Panc1 (cell line): ENCODE measurements around the gene MOCS2. TPM values are rescaled to one million over a fixed set of nuclear protein-coding genes. Genes with fewer than 3 reads are reported as not detected.

Experiments used
- ATAC-seq: fragments of 200-7000 bp; cut with Tn5 transposase; 2 replicates; pipeline ENCODE4 v1.9.1; 2020; ENCODE audit warnings: mild to moderate bottlenecking, moderate library complexity
- BruUV-seq: library from RNA; stranded (reverse); fragments of 400-500 nt; replicated peaks from 2 replicates; lab custom pipeline; 2021; lab: Mats Ljungman, UMichigan
- CTCF ChIA-PET: fragments of 300-600 bp; sonication (Branson Sonifier 250); formaldehyde crosslinking; loops from one replicate; lab custom pipeline; 2022; ENCODE audit warnings: antibody characterized with exemption; lab: Charles Lee
- POLR2A ChIA-PET: fragments of 300-600 bp; sonication (Branson Sonifier 250); formaldehyde crosslinking; loops from one replicate; lab custom pipeline; 2022; ENCODE audit warnings: antibody characterized with exemption; lab: Charles Lee
- DNase-seq: peaks from one replicate; pipeline ENCODE4 v3.0.0-alpha.2; 2010; ENCODE audit warnings: low read depth, low spot score
- H3K27ac ChIP-seq: 2 replicates; pipeline ENCODE4 v1.5.1; 2011; ENCODE audit warnings: mild to moderate bottlenecking, low read length, inconsistent platforms
- H3K27me3 ChIP-seq: fragments of 200-500 bp; sonication (Bioruptor generic); 2 replicates; pipeline ENCODE4 v1.6.0; 2014; ENCODE audit warnings: low read length, inconsistent platforms; ENCODE audit not compliant: control insufficient read depth, insufficient read depth
- H3K36me3 ChIP-seq: fragments of 200-500 bp; sonication (Bioruptor generic); 2 replicates; pipeline ENCODE4 v1.5.1; 2014; ENCODE audit warnings: inconsistent platforms, mild to moderate bottlenecking, low read length, moderate library complexity; ENCODE audit not compliant: control insufficient read depth, insufficient read depth
- H3K4me1 ChIP-seq: 2 replicates; pipeline ENCODE4 v1.5.1; 2011; ENCODE audit warnings: inconsistent platforms, mild to moderate bottlenecking, low read length, moderate library complexity; ENCODE audit not compliant: control insufficient read depth, insufficient read depth
- H3K4me3 ChIP-seq, 2 experiments: 2 replicates each; pipeline ENCODE4 v1.5.1; 2011 to 2012; ENCODE audit warnings: low read depth in 2 of 2, low read length in 2 of 2, mild to moderate bottlenecking in 2 of 2, inconsistent platforms in 1 of 2, moderate library complexity in 1 of 2
- H3K9me3 ChIP-seq: fragments of 200-500 bp; sonication (Bioruptor generic); 2 replicates; pipeline ENCODE4 v1.5.1; 2014; ENCODE audit warnings: low read depth, mild to moderate bottlenecking, inconsistent platforms, low read length, moderate library complexity; ENCODE audit not compliant: control insufficient read depth, insufficient read depth
- POLR2AphosphoS5 ChIP-seq: IDR thresholded peaks from 2 replicates; pipeline ENCODE4 v1.6.1; 2012; ENCODE audit warnings: mild to moderate bottlenecking, low read depth, low read length, moderate library complexity
- SIN3A ChIP-seq: IDR thresholded peaks from 2 replicates; pipeline ENCODE4 v1.6.1; 2012; ENCODE audit warnings: low read depth, mild to moderate bottlenecking, low read length, moderate library complexity, borderline replicate concordance; ENCODE audit not compliant: insufficient read depth
- TCF7L2 ChIP-seq: IDR thresholded peaks from 2 replicates; pipeline ENCODE4 v1.6.1; 2011; ENCODE audit warnings: mild to moderate bottlenecking, low read depth, low read length, inconsistent platforms
- in situ Hi-C: cut with HindIII; loops from 2 replicates; pipeline ENCODE4 v1.10.0; 2016; ENCODE audit warnings: low sequenced_read_pairs, low pct_unique_long_range_greater_than_20kb
- intact Hi-C: fragments of 100-400 bp; cut with micrococcal nuclease; formaldehyde crosslinking; loops from one replicate; pipeline ENCODE4 v1.10.0; 2022; ENCODE audit not compliant: unreplicated experiment
- total RNA-seq: library from RNA; stranded (reverse); gene quantifications from one replicate; pipeline ENCODE4 v1.2.1, GENCODE V29; 2021; ENCODE audit not compliant: unreplicated experiment
- TF ChIP-seq, protein P1 (sequence below), 2 experiments: IDR thresholded peaks; 2 replicates each; pipeline ENCODE4 v1.6.1; 2011 to 2012; ENCODE audit warnings: low read depth in 2 of 2, control low read depth in 1 of 2, low read length in 1 of 2, mild to moderate bottlenecking in 1 of 2, moderate library complexity in 1 of 2; ENCODE audit not compliant: insufficient read depth in 1 of 2
- TF ChIP-seq, protein P2 (sequence below): fragments of 450-650 bp; IDR thresholded peaks from 2 replicates; pipeline ENCODE4 v1.5.1; 2017; ENCODE audit warnings: mild to moderate bottlenecking

MOCS2 gene
- total RNA-seq, 1 experiment from 2014 or later, result 39.5 TPM

DNA sequence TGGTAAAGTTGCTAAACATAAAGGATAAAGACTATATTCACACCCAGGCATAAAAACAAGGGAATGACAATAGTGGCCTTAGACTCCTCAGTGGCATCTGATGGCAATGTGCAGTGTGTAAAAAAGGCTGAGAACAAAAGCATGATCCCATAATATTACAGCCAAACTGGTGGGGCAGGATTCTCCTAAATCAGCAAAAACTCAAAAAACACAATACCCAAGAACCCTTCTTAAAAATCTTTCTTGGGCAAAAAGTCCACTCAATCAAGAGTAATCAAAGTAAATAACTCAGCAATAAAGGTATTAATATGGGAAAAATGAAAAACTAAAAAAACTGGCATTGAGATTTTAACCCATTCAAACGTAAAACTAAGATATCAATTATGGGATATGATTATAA is 1.6 kb upstream of the MOCS2 start:
- BruUV-seq, result no TSS peak
- Histone ChIP-seq H3K9me3 (no peaks in the 10 kb centered on the region), H3K27ac (no peak overlapping the region), H3K4me3 (no peak overlapping the region), H3K4me1 (peaks cover 17% of the 10 kb centered on the region), H3K27me3 (no peaks in the 10 kb centered on the region), H3K36me3 (no peaks in the 10 kb centered on the region)
- ATAC-seq (no peak), DNase-seq (no peak)
- TF ChIP-seq TCF7L2, result no peak
- TF ChIP-seq, protein P1, sequence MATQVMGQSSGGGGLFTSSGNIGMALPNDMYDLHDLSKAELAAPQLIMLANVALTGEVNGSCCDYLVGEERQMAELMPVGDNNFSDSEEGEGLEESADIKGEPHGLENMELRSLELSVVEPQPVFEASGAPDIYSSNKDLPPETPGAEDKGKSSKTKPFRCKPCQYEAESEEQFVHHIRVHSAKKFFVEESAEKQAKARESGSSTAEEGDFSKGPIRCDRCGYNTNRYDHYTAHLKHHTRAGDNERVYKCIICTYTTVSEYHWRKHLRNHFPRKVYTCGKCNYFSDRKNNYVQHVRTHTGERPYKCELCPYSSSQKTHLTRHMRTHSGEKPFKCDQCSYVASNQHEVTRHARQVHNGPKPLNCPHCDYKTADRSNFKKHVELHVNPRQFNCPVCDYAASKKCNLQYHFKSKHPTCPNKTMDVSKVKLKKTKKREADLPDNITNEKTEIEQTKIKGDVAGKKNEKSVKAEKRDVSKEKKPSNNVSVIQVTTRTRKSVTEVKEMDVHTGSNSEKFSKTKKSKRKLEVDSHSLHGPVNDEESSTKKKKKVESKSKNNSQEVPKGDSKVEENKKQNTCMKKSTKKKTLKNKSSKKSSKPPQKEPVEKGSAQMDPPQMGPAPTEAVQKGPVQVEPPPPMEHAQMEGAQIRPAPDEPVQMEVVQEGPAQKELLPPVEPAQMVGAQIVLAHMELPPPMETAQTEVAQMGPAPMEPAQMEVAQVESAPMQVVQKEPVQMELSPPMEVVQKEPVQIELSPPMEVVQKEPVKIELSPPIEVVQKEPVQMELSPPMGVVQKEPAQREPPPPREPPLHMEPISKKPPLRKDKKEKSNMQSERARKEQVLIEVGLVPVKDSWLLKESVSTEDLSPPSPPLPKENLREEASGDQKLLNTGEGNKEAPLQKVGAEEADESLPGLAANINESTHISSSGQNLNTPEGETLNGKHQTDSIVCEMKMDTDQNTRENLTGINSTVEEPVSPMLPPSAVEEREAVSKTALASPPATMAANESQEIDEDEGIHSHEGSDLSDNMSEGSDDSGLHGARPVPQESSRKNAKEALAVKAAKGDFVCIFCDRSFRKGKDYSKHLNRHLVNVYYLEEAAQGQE (IDR thresholded peaks at IDR 0.05; ENCODE audit: insufficient read depth in 1 of 2, low read depth in 2 of 2, low read length in 1 of 2), result no peak
- ChIA-PET CTCF (no interaction called here), POLR2A (no interaction called here)
- in situ Hi-C loops, result no loop called here
- intact Hi-C loops, result loop anchor here (10.0 kb wide), 1 partner anchor 326 kb away; the partner anchor contains the start of genes ITGA1 and PELO

DNA sequence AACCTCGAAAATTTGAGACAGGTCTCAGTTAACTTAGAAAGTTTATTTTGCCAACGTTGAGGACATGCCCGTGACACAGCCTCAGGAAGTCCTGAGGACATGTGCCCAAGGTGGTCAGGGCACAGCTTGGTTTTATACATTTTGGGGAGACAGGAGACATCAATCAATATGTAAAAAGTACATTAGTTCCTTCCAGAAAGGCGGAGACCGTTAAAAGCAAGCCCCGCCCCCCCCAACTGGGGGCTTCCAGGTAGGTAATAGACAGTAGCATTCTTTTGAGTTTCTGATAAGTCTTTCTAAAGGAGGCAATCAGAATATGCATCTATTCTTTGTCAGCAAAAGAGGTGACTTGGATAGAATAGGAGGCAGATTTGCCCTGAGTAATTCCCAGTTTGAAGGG is 599 bp upstream of the MOCS2 start:
- TSS peak; percentile 80 for BruUV-seq
- POLR2A ChIA-PET, result interaction anchor here (0.6 kb wide), 1 partner anchor 78 kb away, joined by 3 read pairs; no protein-coding TSS in a partner anchor
- CTCF ChIA-PET, result interaction anchor here (1.0 kb wide), 1 partner anchor 162 kb away, joined by 3 read pairs; no protein-coding TSS in a partner anchor
- DNase-seq (no peak), ATAC-seq (peak; percentile 20)
- no peaks in the 10 kb centered on the region for H3K9me3 ChIP-seq
- H3K4me3 ChIP-seq, result peak overlapping the region; percentile 70 to 95
- H3K27ac ChIP-seq, result peak overlapping the region; percentile 90
- in situ Hi-C loops, result no loop called here
- no peaks in the 10 kb centered on the region for H3K27me3 ChIP-seq
- peaks cover 17% of the 10 kb centered on the region for H3K4me1 ChIP-seq
- no peaks in the 10 kb centered on the region for H3K36me3 ChIP-seq
- no peak for TF ChIP-seq SIN3A
- TF ChIP-seq, protein P2, sequence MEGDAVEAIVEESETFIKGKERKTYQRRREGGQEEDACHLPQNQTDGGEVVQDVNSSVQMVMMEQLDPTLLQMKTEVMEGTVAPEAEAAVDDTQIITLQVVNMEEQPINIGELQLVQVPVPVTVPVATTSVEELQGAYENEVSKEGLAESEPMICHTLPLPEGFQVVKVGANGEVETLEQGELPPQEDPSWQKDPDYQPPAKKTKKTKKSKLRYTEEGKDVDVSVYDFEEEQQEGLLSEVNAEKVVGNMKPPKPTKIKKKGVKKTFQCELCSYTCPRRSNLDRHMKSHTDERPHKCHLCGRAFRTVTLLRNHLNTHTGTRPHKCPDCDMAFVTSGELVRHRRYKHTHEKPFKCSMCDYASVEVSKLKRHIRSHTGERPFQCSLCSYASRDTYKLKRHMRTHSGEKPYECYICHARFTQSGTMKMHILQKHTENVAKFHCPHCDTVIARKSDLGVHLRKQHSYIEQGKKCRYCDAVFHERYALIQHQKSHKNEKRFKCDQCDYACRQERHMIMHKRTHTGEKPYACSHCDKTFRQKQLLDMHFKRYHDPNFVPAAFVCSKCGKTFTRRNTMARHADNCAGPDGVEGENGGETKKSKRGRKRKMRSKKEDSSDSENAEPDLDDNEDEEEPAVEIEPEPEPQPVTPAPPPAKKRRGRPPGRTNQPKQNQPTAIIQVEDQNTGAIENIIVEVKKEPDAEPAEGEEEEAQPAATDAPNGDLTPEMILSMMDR, result no peak
- TF ChIP-seq, protein P1 (IDR thresholded peaks at IDR 0.05; ENCODE audit: insufficient read depth in 1 of 2, low read depth in 2 of 2, low read length in 1 of 2), result no peak
- no peak for TF ChIP-seq TCF7L2
- no peak for TF ChIP-seq POLR2AphosphoS5
- intact Hi-C loops, result loop anchor here (10.0 kb wide), 1 partner anchor 325 kb away; the partner anchor contains the start of genes ITGA1 and PELO
